HEK293 (cell line): Measurements from ENCODE around the gene ANKRD40CL.

Experiments used
- CTCF ChIA-PET: fragments of 350-600 bp; formaldehyde crosslinking; extraction: SDS; loops from one replicate; lab custom pipeline; 2021; ENCODE audit warnings: antibody characterized with exemption; lab: Yijun Ruan, JAX
- POLR2A ChIA-PET: fragments of 300-600 bp; formaldehyde crosslinking; extraction: SDS; loops from one replicate; lab custom pipeline; 2020; ENCODE audit warnings: antibody characterized with exemption, inconsistent platforms; lab: Yijun Ruan, JAX
- H3K27ac ChIP-seq: fragments of 200-500 bp; sonication (Bioruptor generic); 2 replicates; pipeline ENCODE4 v1.5.1; 2014; ENCODE audit warnings: low read depth, low read length, control low read depth, inconsistent platforms; ENCODE audit errors: extremely low read depth
- H3K36me3 ChIP-seq, 2 experiments: fragments of 200-500 bp in 1 of 2; sonication (Bioruptor generic) in 1 of 2; 1 replicate in 1 of 2; 2 replicates in 1 of 2; pipeline ENCODE4 v1.5.1; 2014 to 2017; ENCODE audit warnings: inconsistent platforms in 2 of 2, low read length in 2 of 2; ENCODE audit not compliant: control insufficient read depth in 2 of 2, insufficient read depth in 1 of 2
- H3K4me1 ChIP-seq: fragments of 200-500 bp; sonication (Bioruptor generic); 2 replicates; pipeline ENCODE4 v1.5.1; 2014; ENCODE audit warnings: mild to moderate bottlenecking, low read length, inconsistent platforms; ENCODE audit not compliant: control insufficient read depth, insufficient read depth
- H3K4me3 ChIP-seq: 2 replicates; pipeline ENCODE4 v1.5.1; 2011; ENCODE audit warnings: low read depth, mild to moderate bottlenecking, control low read depth, low read length, moderate library complexity
- H3K9me3 ChIP-seq: fragments of 200-500 bp; sonication (Bioruptor generic); 2 replicates; pipeline ENCODE4 v1.5.1; 2014; ENCODE audit warnings: low read depth, low read length, inconsistent platforms; ENCODE audit not compliant: control insufficient read depth, insufficient read depth
- BCL11A ChIP-seq: fragments of 450-650 bp; formaldehyde crosslinking; IDR thresholded peaks from 2 replicates; pipeline ENCODE4 v1.5.1; 2016; ENCODE audit warnings: low read depth, missing biosample characterization, missing genetic modification characterization
- FEZF1 ChIP-seq: fragments of 450-650 bp; formaldehyde crosslinking; IDR thresholded peaks from 2 replicates; pipeline ENCODE4 v1.5.1; 2016; ENCODE audit warnings: missing biosample characterization, missing genetic modification characterization
- GLIS2 ChIP-seq: fragments of 450-650 bp; formaldehyde crosslinking; IDR thresholded peaks from 2 replicates; pipeline ENCODE4 v1.5.1; 2016; ENCODE audit warnings: missing biosample characterization, missing genetic modification characterization
- KLF1 ChIP-seq: fragments of 450-650 bp; formaldehyde crosslinking; IDR thresholded peaks from 2 replicates; pipeline ENCODE4 v1.5.1; 2016; ENCODE audit warnings: missing biosample characterization, missing genetic modification characterization
- KLF16 ChIP-seq: fragments of 450-650 bp; formaldehyde crosslinking; IDR thresholded peaks from 2 replicates; pipeline ENCODE4 v1.5.1; 2017; ENCODE audit warnings: missing biosample characterization, missing genetic modification characterization
- KLF9 ChIP-seq: fragments of 450-650 bp; formaldehyde crosslinking; IDR thresholded peaks from 2 replicates; pipeline ENCODE4 v1.5.1; 2016; ENCODE audit warnings: missing biosample characterization, missing genetic modification characterization, low read depth
- OSR2 ChIP-seq: fragments of 450-650 bp; formaldehyde crosslinking; IDR thresholded peaks from 2 replicates; pipeline ENCODE4 v1.5.1; 2016; ENCODE audit warnings: missing biosample characterization, missing genetic modification characterization
- PRDM1 ChIP-seq: fragments of 450-650 bp; formaldehyde crosslinking; IDR thresholded peaks from 2 replicates; pipeline ENCODE4; 2016; ENCODE audit warnings: missing biosample characterization, missing genetic modification characterization
- PRDM4 ChIP-seq: fragments of 450-650 bp; formaldehyde crosslinking; IDR thresholded peaks from 2 replicates; pipeline ENCODE4 v1.5.1; 2017; ENCODE audit warnings: missing biosample characterization, missing genetic modification characterization
- SCRT2 ChIP-seq: fragments of 450-650 bp; formaldehyde crosslinking; IDR thresholded peaks from 2 replicates; pipeline ENCODE4 v1.5.1; 2016; ENCODE audit warnings: missing biosample characterization, missing genetic modification characterization
- TCF7L2 ChIP-seq: IDR thresholded peaks from 2 replicates; pipeline ENCODE4 v1.6.1; 2011; ENCODE audit warnings: low read depth, mild to moderate bottlenecking, inconsistent platforms, low read length, moderate library complexity, borderline replicate concordance
- YY2 ChIP-seq: fragments of 450-650 bp; formaldehyde crosslinking; IDR thresholded peaks from 2 replicates; pipeline ENCODE4 v1.5.1; 2016; ENCODE audit warnings: missing biosample characterization, missing genetic modification characterization
- ZFHX2 ChIP-seq: fragments of 450-650 bp; formaldehyde crosslinking; conservative IDR thresholded peaks from 2 replicates; pipeline ENCODE4 v1.5.1; 2016; ENCODE audit warnings: missing biosample characterization, missing genetic modification characterization
- ZIC2 ChIP-seq: fragments of 450-650 bp; formaldehyde crosslinking; IDR thresholded peaks from 2 replicates; pipeline ENCODE4 v1.5.1; 2016; ENCODE audit warnings: missing biosample characterization, missing genetic modification characterization
- ZNF148 ChIP-seq: fragments of 450-650 bp; formaldehyde crosslinking; IDR thresholded peaks from 2 replicates; pipeline ENCODE4 v1.5.0; 2017; ENCODE audit warnings: missing biosample characterization, missing genetic modification characterization, borderline replicate concordance
- ZNF223 ChIP-seq: fragments of 450-650 bp; formaldehyde crosslinking; IDR thresholded peaks from 2 replicates; pipeline ENCODE4 v1.5.1; 2016; ENCODE audit warnings: missing biosample characterization, missing genetic modification characterization
- ZNF248 ChIP-seq: fragments of 450-650 bp; formaldehyde crosslinking; IDR thresholded peaks from 2 replicates; pipeline ENCODE4 v1.5.1; 2017; ENCODE audit warnings: missing biosample characterization, missing genetic modification characterization
- ZNF423 ChIP-seq: fragments of 450-650 bp; formaldehyde crosslinking; IDR thresholded peaks from 2 replicates; pipeline ENCODE4 v1.5.1; 2016; ENCODE audit warnings: missing biosample characterization, missing genetic modification characterization
- ZNF488 ChIP-seq: fragments of 450-650 bp; formaldehyde crosslinking; IDR thresholded peaks from 2 replicates; pipeline ENCODE4 v1.5.1; 2016; ENCODE audit warnings: missing biosample characterization, missing genetic modification characterization
- ZNF600 ChIP-seq: fragments of 450-650 bp; formaldehyde crosslinking; IDR thresholded peaks from 2 replicates; pipeline ENCODE4 v1.5.1; 2016; ENCODE audit warnings: missing biosample characterization, missing genetic modification characterization
- ZNF654 ChIP-seq: fragments of 450-650 bp; formaldehyde crosslinking; IDR thresholded peaks from 2 replicates; pipeline ENCODE4 v1.5.1; 2016; ENCODE audit warnings: low read depth, missing biosample characterization, missing genetic modification characterization
- ZNF664 ChIP-seq: fragments of 450-650 bp; formaldehyde crosslinking; IDR thresholded peaks from 2 replicates; pipeline ENCODE4 v1.5.1; 2016; ENCODE audit warnings: missing biosample characterization, missing genetic modification characterization
- ZSCAN16 ChIP-seq: fragments of 450-650 bp; formaldehyde crosslinking; IDR thresholded peaks from 2 replicates; pipeline ENCODE4 v1.5.1; 2016; ENCODE audit warnings: missing biosample characterization, missing genetic modification characterization
- TF ChIP-seq, protein P1 (sequence below): fragments of 450-650 bp; formaldehyde crosslinking; IDR thresholded peaks from 2 replicates; pipeline ENCODE4 v1.5.1; 2017; ENCODE audit warnings: missing biosample characterization, missing genetic modification characterization

The ANKRD40CL gene

GRCh38 chr17:50737118-50737698 is 30.1 kb downstream of the ANKRD40CL start (continued):
- no peak for TF ChIP-seq BCL11A (tag by site-specific recombination)
- no peak for TF ChIP-seq ZIC2 (tag by site-specific recombination)
- no peak for TF ChIP-seq KLF1 (tag by site-specific recombination)
- TF ChIP-seq ZNF488, result no peak
- TF ChIP-seq PRDM4 (tag by site-specific recombination), result no peak
- TF ChIP-seq YY2 (tag by site-specific recombination), result no peak
- TF ChIP-seq ZNF423 (tag by site-specific recombination), result no peak
- no peak for TF ChIP-seq ZNF223 (tag by site-specific recombination)
- no peak for TF ChIP-seq ZNF148 (tag by site-specific recombination)

DNA sequence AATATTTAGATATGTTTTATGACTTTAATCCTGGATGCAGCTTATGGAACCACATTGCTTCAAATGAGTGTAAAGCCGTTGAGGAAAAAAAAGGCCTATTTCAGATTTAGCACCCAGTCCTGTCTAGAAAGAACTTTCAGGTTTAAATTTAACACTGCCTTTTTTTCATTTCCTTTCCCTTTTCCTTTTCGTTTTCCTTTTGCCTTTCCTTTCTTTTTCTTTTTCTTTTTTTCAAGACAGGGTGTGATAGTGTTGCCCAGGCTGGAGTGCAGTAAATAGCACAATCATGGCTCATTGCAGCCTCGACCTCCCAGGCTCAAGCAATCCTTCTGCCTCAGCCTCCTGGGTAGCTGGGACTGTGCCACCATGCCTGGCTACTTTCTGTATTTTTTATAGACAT is 32.0 kb downstream of the ANKRD40CL start:
- no peak for TF ChIP-seq KLF16 (tag by site-specific recombination)
- TF ChIP-seq PRDM1 (tag by site-specific recombination), result peak; percentile 97
- H3K36me3 ChIP-seq, result peaks cover 37 to 44% of the 10 kb centered on the region in 2 experiments
- H3K9me3 ChIP-seq, result no peaks in the 10 kb centered on the region
- ChIA-PET POLR2A (no interaction called here), CTCF (interaction anchor here (0.6 to 1.2 kb wide), 3 partner anchors 71 to 109 kb away, joined by 3 to 6 read pairs (median 4); no protein-coding TSS in a partner anchor)
- H3K27ac ChIP-seq, result no peak overlapping the region
- no peak overlapping the region for H3K4me3 ChIP-seq
- H3K4me1 ChIP-seq, result peaks cover 23% of the 10 kb centered on the region

DNA sequence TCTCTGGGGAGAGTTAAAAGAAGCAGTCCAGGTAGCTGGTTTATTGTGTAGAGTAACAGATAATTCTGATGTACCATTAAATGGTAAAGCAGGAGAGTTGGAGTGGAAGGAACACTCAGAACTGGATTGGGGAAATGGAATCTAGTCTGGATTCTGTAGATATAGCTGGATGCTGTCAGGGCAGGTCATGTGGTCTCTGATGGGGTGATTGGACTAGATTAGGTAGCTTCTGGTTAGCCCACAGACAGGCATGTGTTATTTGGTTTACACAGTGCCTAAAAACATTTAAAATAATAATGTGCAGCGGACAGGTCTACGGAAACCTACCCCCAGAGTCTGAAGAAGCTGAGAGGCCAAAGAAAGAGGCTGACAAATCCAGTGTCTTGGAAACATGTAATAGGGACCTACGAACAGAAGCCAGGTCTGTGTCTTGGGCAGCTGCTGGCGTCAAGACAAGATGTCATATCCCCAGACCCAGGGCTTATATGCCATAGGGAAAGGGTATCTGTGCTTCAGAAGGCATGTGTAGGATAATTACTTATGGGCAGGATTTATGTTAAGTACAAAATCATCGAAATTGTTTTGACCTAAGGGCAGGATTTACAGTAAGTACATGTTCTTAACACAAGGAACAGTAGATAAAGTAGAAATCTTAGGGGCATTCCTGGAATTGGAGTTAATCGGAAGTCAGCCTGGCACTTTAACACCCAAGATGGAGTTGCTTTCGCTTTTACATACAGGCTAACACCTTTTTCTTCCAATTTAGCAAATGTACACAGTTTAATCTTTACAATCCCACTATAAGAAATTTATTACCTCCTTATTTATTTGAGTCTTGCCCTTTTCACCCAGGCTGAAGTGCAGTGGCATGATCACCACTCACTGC is 35.5 kb downstream of the ANKRD40CL start:
- Histone ChIP-seq H3K9me3 (no peaks in the 10 kb centered on the region), H3K4me1 (peaks cover 35% of the 10 kb centered on the region), H3K27ac (peak overlapping the region; percentile 57), H3K4me3 (no peak overlapping the region), H3K36me3 (peaks cover 10 to 14% of the 10 kb centered on the region in 2 experiments)
- POLR2A ChIA-PET, result interaction anchor here (0.5 to 1.2 kb wide), 3 partner anchors 13 to 135 kb away, joined by 3 to 4 read pairs (median 4); partner anchors contain the start of genes LUC7L3 and TOB1
- CTCF ChIA-PET, result interaction anchor here (1.1 kb wide), 1 partner anchor 27 kb away, joined by 4 read pairs; no protein-coding TSS in a partner anchor
- TF ChIP-seq, protein P1, sequence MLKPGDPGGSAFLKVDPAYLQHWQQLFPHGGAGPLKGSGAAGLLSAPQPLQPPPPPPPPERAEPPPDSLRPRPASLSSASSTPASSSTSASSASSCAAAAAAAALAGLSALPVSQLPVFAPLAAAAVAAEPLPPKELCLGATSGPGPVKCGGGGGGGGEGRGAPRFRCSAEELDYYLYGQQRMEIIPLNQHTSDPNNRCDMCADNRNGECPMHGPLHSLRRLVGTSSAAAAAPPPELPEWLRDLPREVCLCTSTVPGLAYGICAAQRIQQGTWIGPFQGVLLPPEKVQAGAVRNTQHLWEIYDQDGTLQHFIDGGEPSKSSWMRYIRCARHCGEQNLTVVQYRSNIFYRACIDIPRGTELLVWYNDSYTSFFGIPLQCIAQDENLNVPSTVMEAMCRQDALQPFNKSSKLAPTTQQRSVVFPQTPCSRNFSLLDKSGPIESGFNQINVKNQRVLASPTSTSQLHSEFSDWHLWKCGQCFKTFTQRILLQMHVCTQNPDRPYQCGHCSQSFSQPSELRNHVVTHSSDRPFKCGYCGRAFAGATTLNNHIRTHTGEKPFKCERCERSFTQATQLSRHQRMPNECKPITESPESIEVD (tag by site-specific recombination), result peak; percentile 51
- TF ChIP-seq ZNF664 (no peak), ZFHX2 (tag by site-specific recombination) (no peak), ZSCAN16 (tag by site-specific recombination) (no peak), ZNF654 (no peak), ZNF600 (tag by site-specific recombination) (peak; percentile 58), KLF9 (tag by site-specific recombination) (no peak), SCRT2 (tag by site-specific recombination) (no peak), ZNF248 (tag by site-specific recombination) (no peak), OSR2 (tag by site-specific recombination) (0 out of 2 replicates have a peak, but pooled peaks have one; percentile 25), FEZF1 (tag by site-specific recombination) (no peak), TCF7L2 (no peak), GLIS2 (no peak)
